Fibroblast of lung (primary cell): ENCODE results near the gene ARL15. TPM values are rescaled to one million over a fixed set of nuclear protein-coding genes. Genes with fewer than 3 reads are reported as not detected.

Experiments used
- DNase-seq, 2 donors: peaks; one replicate each; pipeline versions ENCODE4 v3.0.0 to v3.0.0-alpha.2; 2010; ENCODE audit warnings: low read depth in 2 of 2
- H2AFZ ChIP-seq: 2 replicates; pipeline ENCODE4 v1.5.1; 2012; ENCODE audit warnings: low read length, control low read depth, inconsistent platforms
- H3K27ac ChIP-seq: 2 replicates; pipeline ENCODE4 v1.5.1; 2011; ENCODE audit warnings: low read length, control low read depth; ENCODE audit not compliant: insufficient read depth
- H3K27me3 ChIP-seq: 2 replicates; pipeline ENCODE4 v1.5.1; 2011; ENCODE audit warnings: mild to moderate bottlenecking, low read length; ENCODE audit not compliant: control insufficient read depth, insufficient read depth
- H3K36me3 ChIP-seq: 2 replicates; pipeline ENCODE4 v1.5.1; 2011; ENCODE audit warnings: low read length; ENCODE audit not compliant: control insufficient read depth, insufficient read depth
- H3K4me1 ChIP-seq: 2 replicates; pipeline ENCODE4 v1.5.1; 2011; ENCODE audit warnings: low read length; ENCODE audit not compliant: control insufficient read depth, insufficient read depth; ENCODE audit errors: extremely low read depth
- H3K4me2 ChIP-seq: 2 replicates; pipeline ENCODE4 v1.5.1; 2011; ENCODE audit warnings: low read length, control low read depth; ENCODE audit not compliant: insufficient read depth; ENCODE audit errors: extremely low read depth
- H3K4me3 ChIP-seq, 4 experiments: fragments of 200-600 bp in 1 of 4; sonication (generic) in 1 of 4; replicated peaks in 1 of 4; 2 replicates each; pipeline ENCODE4 v1.5.1; 2011 to 2016; ENCODE audit warnings: low read length in 4 of 4, low read depth in 3 of 4, mild to moderate bottlenecking in 3 of 4, control low read depth in 2 of 4, inconsistent platforms in 1 of 4, mixed read lengths in 1 of 4; ENCODE audit not compliant: insufficient read depth in 1 of 4; ENCODE audit errors: control extremely low read depth in 1 of 4
- H3K79me2 ChIP-seq: 2 replicates; pipeline ENCODE4 v1.5.1; 2012; ENCODE audit warnings: mild to moderate bottlenecking, low read length, inconsistent platforms; ENCODE audit not compliant: control insufficient read depth, insufficient read depth
- H3K9ac ChIP-seq: 2 replicates; pipeline ENCODE4 v1.5.1; 2011; ENCODE audit warnings: mild to moderate bottlenecking, low read length, control low read depth; ENCODE audit not compliant: insufficient read depth
- H3K9me3 ChIP-seq: 2 replicates; pipeline ENCODE4 v1.5.1; 2012; ENCODE audit warnings: low read depth, low read length; ENCODE audit not compliant: control insufficient read depth, insufficient read depth
- H4K20me1 ChIP-seq: 2 replicates; pipeline ENCODE4 v1.5.1; 2011; ENCODE audit warnings: low read length; ENCODE audit not compliant: control insufficient read depth, insufficient read depth; ENCODE audit errors: extremely low read depth
- CTCF ChIP-seq, 2 donors: IDR thresholded peaks in 1 of 2; conservative IDR thresholded peaks in 1 of 2; 1 replicate in 1 of 2; 2 replicates in 1 of 2; pipeline ENCODE4 v1.5.1; 2011 to 2012; ENCODE audit warnings: low read length in 2 of 2, control low read depth in 1 of 2, inconsistent platforms in 1 of 2, low read depth in 1 of 2, mild to moderate bottlenecking in 1 of 2
- EZH2 ChIP-seq: IDR thresholded peaks from 2 replicates; pipeline ENCODE4 v1.5.1; 2012; ENCODE audit warnings: low read length, control low read depth, mild to moderate bottlenecking; ENCODE audit errors: missing control alignments
- polyA plus RNA-seq, 2 donors: library from polyadenylated mRNA; depleted of rRNA in 1 of 2; stranded (reverse) in 1 of 2; unstranded in 1 of 2; fragments of >200 nt; gene quantifications; 2 replicates each; pipeline ENCODE4 v1.2.1, GENCODE V29; 2011 to 2012; ENCODE audit warnings: missing spikeins in 1 of 2
- total RNA-seq: library from RNA; depleted of rRNA; stranded (reverse); fragments of >200 nt; gene quantifications from 2 replicates; pipeline ENCODE4 v1.2.1, GENCODE V29; 2014

Gene ARL15
- total and polyA plus RNA-seq, 2 donors (not counting 1 experiment from before 2014, with no cell fraction given): 20.6 to 28.7 TPM

GRCh38 chr5:53948598-53948997, 361.8 kb downstream of the ARL15 start:
- Histone ChIP-seq H4K20me1 (no peaks in the 10 kb centered on the region), H3K4me3 (no peak overlapping the region), H3K4me2 (no peak overlapping the region), H3K36me3 (no peaks in the 10 kb centered on the region), H2AFZ (no peak overlapping the region), H3K79me2 (no peaks in the 10 kb centered on the region), H3K9me3 (no peaks in the 10 kb centered on the region), H3K9ac (no peak overlapping the region), H3K4me1 (no peaks in the 10 kb centered on the region), H3K27me3 (no peaks in the 10 kb centered on the region), H3K27ac (no peak overlapping the region)
- TF ChIP-seq CTCF (conservative IDR thresholded peaks at IDR 0.05 in 1 of 2, IDR thresholded peaks at IDR 0.05 in 1 of 2; ENCODE audit: low read depth in 1 of 2, low read length in 2 of 2) (no peak), EZH2 (no peak)
- no peak for DNase-seq

GRCh38 chr5:53946405-53947100, 363.8 kb downstream of the ARL15 start:
- Histone ChIP-seq H3K79me2 (no peaks in the 10 kb centered on the region), H3K4me1 (no peaks in the 10 kb centered on the region), H3K9ac (no peak overlapping the region), H2AFZ (no peak overlapping the region), H4K20me1 (no peaks in the 10 kb centered on the region), H3K27ac (no peak overlapping the region), H3K4me3 (no peak overlapping the region), H3K27me3 (no peaks in the 10 kb centered on the region), H3K9me3 (no peaks in the 10 kb centered on the region), H3K4me2 (no peak overlapping the region), H3K36me3 (no peaks in the 10 kb centered on the region)
- no peak for TF ChIP-seq CTCF (conservative IDR thresholded peaks at IDR 0.05 in 1 of 2, IDR thresholded peaks at IDR 0.05 in 1 of 2; ENCODE audit: low read depth in 1 of 2, low read length in 2 of 2)
- TF ChIP-seq EZH2: no peak
- no peak for DNase-seq

GRCh38 chr5:53944981-53945380, 365.4 kb downstream of the ARL15 start:
- Histone ChIP-seq H3K79me2 (no peaks in the 10 kb centered on the region), H3K9me3 (no peaks in the 10 kb centered on the region), H3K27me3 (no peaks in the 10 kb centered on the region), H3K9ac (no peak overlapping the region), H2AFZ (no peak overlapping the region), H3K4me1 (no peaks in the 10 kb centered on the region), H3K36me3 (no peaks in the 10 kb centered on the region), H3K4me2 (no peak overlapping the region), H3K4me3 (no peak overlapping the region), H3K27ac (no peak overlapping the region), H4K20me1 (no peaks in the 10 kb centered on the region)
- no peak for TF ChIP-seq CTCF (conservative IDR thresholded peaks at IDR 0.05 in 1 of 2, IDR thresholded peaks at IDR 0.05 in 1 of 2; ENCODE audit: low read depth in 1 of 2, low read length in 2 of 2)
- TF ChIP-seq EZH2: no peak
- DNase-seq: peak in 1 of 2 donors; percentile 53
